CD14-positive monocyte (primary cell): ENCODE data around the gene JAG2. TPM values are rescaled to one million over a fixed set of nuclear protein-coding genes. Genes with fewer than 3 reads are reported as not detected.

ENCODE experiments used
- DNase-seq, 3 donors: peaks; one replicate each; pipeline ENCODE4 v3.0.0-alpha.2; 2011 to 2022
- H2AFZ ChIP-seq: 2 replicates; pipeline ENCODE4 v1.6.0; 2012; ENCODE audit warnings: mild to moderate bottlenecking, low read depth, low read length, inconsistent platforms; ENCODE audit not compliant: insufficient read depth, poor library complexity, severe bottlenecking
- H3K27ac ChIP-seq, 2 donors: 1 replicate in 1 of 2; 2 replicates in 1 of 2; pipeline ENCODE4 v1.5.1; 2012 to 2013; ENCODE audit warnings: low read length in 2 of 2, control low read depth in 1 of 2, inconsistent platforms in 1 of 2, low read depth in 1 of 2, mild to moderate bottlenecking in 1 of 2
- H3K27me3 ChIP-seq, 2 donors: one replicate each; pipeline versions ENCODE4 v1.6.0 to v1.6.1; 2011 to 2013; ENCODE audit warnings: low read length in 2 of 2; ENCODE audit not compliant: control insufficient read depth in 2 of 2, insufficient read depth in 2 of 2
- H3K36me3 ChIP-seq, 2 donors: replicated peaks in 1 of 2; 1 replicate in 1 of 2; 2 replicates in 1 of 2; pipeline versions ENCODE4 v1.5.1 to v1.6.1; 2012 to 2013; ENCODE audit warnings: low read length in 2 of 2, control low read depth in 1 of 2, inconsistent platforms in 1 of 2, mild to moderate bottlenecking in 1 of 2; ENCODE audit not compliant: insufficient read depth in 2 of 2, control insufficient read depth in 1 of 2
- H3K4me1 ChIP-seq, 2 donors: 1 replicate in 1 of 2; 2 replicates in 1 of 2; pipeline versions ENCODE4 v1.5.1 to v1.6.1; 2012 to 2013; ENCODE audit warnings: low read length in 2 of 2, control low read depth in 1 of 2, inconsistent platforms in 1 of 2, mild to moderate bottlenecking in 1 of 2, moderate library complexity in 1 of 2; ENCODE audit not compliant: insufficient read depth in 2 of 2, control insufficient read depth in 1 of 2
- H3K4me2 ChIP-seq: replicated peaks from 2 replicates; pipeline ENCODE3; 2012; ENCODE audit warnings: low read length, moderate library complexity, mild to moderate bottlenecking; ENCODE audit not compliant: poor library complexity, severe bottlenecking; ENCODE audit errors: extremely low read depth
- H3K4me3 ChIP-seq, 3 experiments: fragments of 200-600 bp in 1 of 3; sonication (generic) in 1 of 3; replicated peaks in 1 of 3; 1 replicate in 2 of 3; 2 replicates in 1 of 3; pipeline ENCODE4 v1.5.1; 2011 to 2013; ENCODE audit warnings: low read length in 3 of 3, mild to moderate bottlenecking in 3 of 3, control low read depth in 2 of 3, low read depth in 2 of 3, inconsistent platforms in 1 of 3, moderate library complexity in 1 of 3
- H3K79me2 ChIP-seq: 2 replicates; pipeline ENCODE4 v1.6.0; 2012; ENCODE audit warnings: mild to moderate bottlenecking, control low read depth, inconsistent platforms, low read length, moderate library complexity; ENCODE audit not compliant: insufficient read depth
- H3K9ac ChIP-seq: 2 replicates; pipeline ENCODE4 v1.6.0; 2017; ENCODE audit warnings: low read length, mild to moderate bottlenecking; ENCODE audit not compliant: insufficient read depth, poor library complexity, severe bottlenecking
- H3K9me3 ChIP-seq, 2 donors: replicated peaks in 1 of 2; 1 replicate in 1 of 2; 2 replicates in 1 of 2; pipeline versions ENCODE4 v1.5.1 to v1.6.1; 2012 to 2013; ENCODE audit warnings: low read length in 2 of 2, control low read depth in 1 of 2; ENCODE audit not compliant: control insufficient read depth in 1 of 2, insufficient read depth in 1 of 2
- H4K20me1 ChIP-seq: 2 replicates; pipeline ENCODE4 v1.6.0; 2012; ENCODE audit warnings: mild to moderate bottlenecking, low read length, control low read depth, moderate library complexity; ENCODE audit not compliant: insufficient read depth
- H3K27ac Mint-ChIP-seq, 7 donors: one replicate each; pipeline ENCODE4 v1.8.0; 2020; ENCODE audit warnings: mild to moderate bottlenecking in 7 of 7, mixed read lengths in 7 of 7, moderate library complexity in 6 of 7, inconsistent platforms in 2 of 7
- H3K27me3 Mint-ChIP-seq, 3 donors: one replicate each; pipeline ENCODE4 v1.8.0; 2021 to 2022; ENCODE audit warnings: low read depth in 3 of 3, mild to moderate bottlenecking in 3 of 3, mixed read lengths in 3 of 3, moderate library complexity in 3 of 3, inconsistent platforms in 1 of 3
- H3K36me3 Mint-ChIP-seq, 2 donors: one replicate each; pipeline ENCODE4 v1.8.0; 2020; ENCODE audit warnings: mixed read lengths in 2 of 2, inconsistent platforms in 1 of 2, mild to moderate bottlenecking in 1 of 2
- H3K4me1 Mint-ChIP-seq: one replicate; pipeline ENCODE4 v1.8.0; 2020; ENCODE audit warnings: mild to moderate bottlenecking, mixed read lengths
- H3K4me3 Mint-ChIP-seq, 2 donors: one replicate each; pipeline ENCODE4 v1.8.0; 2020; ENCODE audit warnings: mild to moderate bottlenecking in 2 of 2, mixed read lengths in 2 of 2, moderate library complexity in 1 of 2
- H3K9me3 Mint-ChIP-seq, 7 donors: one replicate each; pipeline ENCODE4 v1.8.0; 2020 to 2022; ENCODE audit warnings: mixed read lengths in 7 of 7, mild to moderate bottlenecking in 6 of 7, moderate library complexity in 6 of 7, inconsistent platforms in 2 of 7
- WGBS: methylation state at CpG from one replicate; pipeline ENCODE4 v1.1.5; 2013; ENCODE audit warnings: missing lambda C conversion rate; ENCODE audit not compliant: insufficient coverage; 5-methylcytosine and 5-hydroxymethylcytosine counted together
- intact Hi-C, 2 donors: fragments of 100-400 bp; cut with micrococcal nuclease; formaldehyde crosslinking; loops; one replicate each; pipeline versions ENCODE4 v1.15.0 to v1.15.1; 2023
- polyA plus RNA-seq, 3 donors: library from polyadenylated mRNA; depleted of rRNA in 1 of 3; unstranded in 2 of 3; stranded (reverse) in 1 of 3; fragments of 300-500 nt in 2 of 3; fragments of >200 nt in 1 of 3; fragmentation: Illumina TruSeq in 2 of 3; gene quantifications; 1 replicate in 2 of 3; 2 replicates in 1 of 3; pipeline ENCODE4 v1.2.3, GENCODE V29; 2012 to 2021
- TF ChIP-seq, protein P1 (sequence below): fragments of 200-600 bp; IDR thresholded peaks from one replicate; pipeline ENCODE4 v1.8.0; 2022; ENCODE audit warnings: antibody characterized with exemption, mild to moderate bottlenecking

Gene JAG2
- polyA plus RNA-seq, 3 donors = 1.2 TPM; not detected in 2

DNA sequence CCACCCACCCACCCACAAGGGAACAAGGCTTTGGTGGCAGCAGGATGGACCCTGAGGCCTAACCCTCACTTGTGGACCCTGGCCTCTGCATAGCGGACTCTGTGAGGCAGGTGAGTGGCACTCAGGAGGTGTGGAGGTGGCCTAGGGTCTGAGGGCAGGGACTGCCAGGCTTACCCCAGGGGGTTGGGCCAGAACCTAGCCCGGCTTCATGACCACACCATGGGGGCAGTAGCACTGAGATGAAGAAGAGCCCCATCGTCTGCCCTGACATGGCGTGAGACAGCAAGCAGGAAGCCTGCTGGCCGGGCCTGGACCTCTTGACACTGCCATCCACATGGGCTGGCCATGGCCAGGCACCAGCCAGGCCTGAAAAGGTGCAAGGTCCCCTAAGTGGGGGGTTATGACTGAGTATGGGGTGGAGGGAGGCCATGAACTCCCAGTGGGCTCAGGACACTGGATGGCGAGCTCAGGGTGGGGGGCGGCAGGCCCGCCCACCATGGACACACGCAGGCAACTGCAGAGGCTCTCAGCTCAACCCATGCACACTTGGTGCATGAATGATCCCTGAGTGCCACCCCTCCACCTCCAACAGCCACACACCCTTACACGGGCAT lies 29.3 kb downstream of the JAG2 start:
- Mint-ChIP-seq H3K4me1 (no peaks in the 10 kb centered on the region), H3K4me3 (no peak overlapping the region), H3K27ac (no peak overlapping the region), H3K27me3 (peaks cover 1 to 9% (median 5%) of the 10 kb centered on the region in 3 donors), H3K36me3 (no peaks in the 10 kb centered on the region), H3K9me3 (peaks cover 11 to 21% (median 14%) of the 10 kb centered on the region in 7 donors)
- H3K4me3 ChIP-seq = no peak overlapping the region
- H3K9ac ChIP-seq = no peak overlapping the region
- TF ChIP-seq, protein P1, sequence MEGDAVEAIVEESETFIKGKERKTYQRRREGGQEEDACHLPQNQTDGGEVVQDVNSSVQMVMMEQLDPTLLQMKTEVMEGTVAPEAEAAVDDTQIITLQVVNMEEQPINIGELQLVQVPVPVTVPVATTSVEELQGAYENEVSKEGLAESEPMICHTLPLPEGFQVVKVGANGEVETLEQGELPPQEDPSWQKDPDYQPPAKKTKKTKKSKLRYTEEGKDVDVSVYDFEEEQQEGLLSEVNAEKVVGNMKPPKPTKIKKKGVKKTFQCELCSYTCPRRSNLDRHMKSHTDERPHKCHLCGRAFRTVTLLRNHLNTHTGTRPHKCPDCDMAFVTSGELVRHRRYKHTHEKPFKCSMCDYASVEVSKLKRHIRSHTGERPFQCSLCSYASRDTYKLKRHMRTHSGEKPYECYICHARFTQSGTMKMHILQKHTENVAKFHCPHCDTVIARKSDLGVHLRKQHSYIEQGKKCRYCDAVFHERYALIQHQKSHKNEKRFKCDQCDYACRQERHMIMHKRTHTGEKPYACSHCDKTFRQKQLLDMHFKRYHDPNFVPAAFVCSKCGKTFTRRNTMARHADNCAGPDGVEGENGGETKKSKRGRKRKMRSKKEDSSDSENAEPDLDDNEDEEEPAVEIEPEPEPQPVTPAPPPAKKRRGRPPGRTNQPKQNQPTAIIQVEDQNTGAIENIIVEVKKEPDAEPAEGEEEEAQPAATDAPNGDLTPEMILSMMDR = no peak
- H3K4me2 ChIP-seq = no peak overlapping the region
- H2AFZ ChIP-seq = no peak overlapping the region
- H3K27me3 ChIP-seq = no peaks in the 10 kb centered on the region
- no peaks in the 10 kb centered on the region for H4K20me1 ChIP-seq
- no peak for DNase-seq
- WGBS = 77% methylated on average over 10 of the region's 10 CpGs
- no peak overlapping the region for H3K27ac ChIP-seq
- H3K9me3 ChIP-seq = peaks cover 13 to 15% of the 10 kb centered on the region in 2 donors
- intact Hi-C loops = no loop called here
- H3K79me2 ChIP-seq = no peaks in the 10 kb centered on the region
- no peaks in the 10 kb centered on the region for H3K36me3 ChIP-seq
- H3K4me1 ChIP-seq = no peaks in the 10 kb centered on the region

DNA sequence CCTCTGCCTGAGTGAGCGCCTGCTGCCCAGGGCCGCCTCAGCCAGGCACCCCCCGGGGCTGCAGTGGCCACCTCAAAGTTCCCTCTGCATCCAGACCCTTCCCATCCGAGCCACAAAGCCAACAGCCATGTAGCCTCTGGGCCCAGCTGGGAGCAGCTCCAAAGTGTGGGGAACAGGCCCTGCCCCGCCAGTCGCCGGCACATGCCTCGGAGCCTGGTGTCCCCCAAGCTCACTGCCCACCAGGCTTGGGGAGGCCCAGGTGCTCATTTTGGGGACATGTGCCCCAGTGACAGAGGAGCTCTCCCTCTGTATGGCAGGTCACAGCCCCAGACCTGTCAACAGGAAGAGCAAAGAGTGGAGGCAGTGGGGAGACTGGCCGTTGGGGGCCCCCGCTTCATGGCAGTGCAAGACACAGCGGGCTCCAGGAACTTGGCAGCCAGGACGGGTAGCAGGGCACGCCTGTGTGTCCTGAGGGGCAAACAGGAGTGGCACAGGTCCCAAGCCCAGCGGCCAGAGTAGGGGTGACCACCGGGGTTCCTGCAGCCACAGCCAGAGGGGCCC lies 29.9 kb downstream of the JAG2 start:
- H3K27me3 Mint-ChIP-seq = peaks cover 3 to 8% (median 5%) of the 10 kb centered on the region in 3 donors
- no peak overlapping the region for H3K9ac ChIP-seq

More for the DNA sequence above, 29.9 kb downstream of the JAG2 start:
- H3K36me3 Mint-ChIP-seq = no peaks in the 10 kb centered on the region
- no peaks in the 10 kb centered on the region for H3K4me1 Mint-ChIP-seq
- Histone ChIP-seq H3K36me3 (no peaks in the 10 kb centered on the region), H4K20me1 (no peaks in the 10 kb centered on the region), H3K27ac (no peak overlapping the region), H3K27me3 (no peaks in the 10 kb centered on the region), H3K9me3 (peaks cover 13 to 15% of the 10 kb centered on the region in 2 donors), H3K4me3 (no peak overlapping the region), H3K4me2 (no peak overlapping the region), H2AFZ (no peak overlapping the region), H3K79me2 (no peaks in the 10 kb centered on the region), H3K4me1 (no peaks in the 10 kb centered on the region)
- 97% methylated on average over 11 of the region's 15 CpGs for WGBS
- no peak overlapping the region for H3K27ac Mint-ChIP-seq
- H3K4me3 Mint-ChIP-seq = no peak overlapping the region
- no peak for DNase-seq
- intact Hi-C loops = no loop called here
- TF ChIP-seq, protein P1 = no peak
- H3K9me3 Mint-ChIP-seq = peaks cover 11 to 21% (median 14%) of the 10 kb centered on the region in 7 donors
